PC-9 (cell line): Measurements from ENCODE around the gene LCE7A. TPM values are rescaled to one million over a fixed set of nuclear protein-coding genes. Genes with fewer than 3 reads are reported as not detected.

Source experiments
- BruUV-seq: library from RNA; stranded (reverse); fragments of 400-500 nt; replicated peaks from 2 replicates; lab custom pipeline; 2021; lab: Mats Ljungman, UMichigan
- CTCF ChIA-PET: fragments of 300-600 bp; sonication (Branson Sonifier 250); formaldehyde crosslinking; loops from one replicate; lab custom pipeline; 2022; ENCODE audit warnings: antibody characterized with exemption; lab: Charles Lee
- POLR2A ChIA-PET: fragments of 300-600 bp; sonication (Branson Sonifier 250); formaldehyde crosslinking; loops from one replicate; lab custom pipeline; 2022; ENCODE audit warnings: antibody characterized with exemption; ENCODE audit not compliant: unreplicated experiment; lab: Charles Lee
- DNase-seq, 2 experiments: peaks; one replicate each; pipeline versions ENCODE4 v3.0.0 to v3.0.0-alpha.2; 2015 to 2022; ENCODE audit warnings: mixed read lengths in 1 of 2
- H2AFZ ChIP-seq: fragments of 200-600 bp; sonication (generic); 2 replicates; pipeline ENCODE4 v1.8.1; 2017; ENCODE audit warnings: antibody characterized with exemption
- H3F3A ChIP-seq: fragments of 200-600 bp; sonication (generic); 2 replicates; pipeline ENCODE4 v1.8.1; 2017; ENCODE audit warnings: antibody characterized with exemption, mild to moderate bottlenecking, low read depth; ENCODE audit not compliant: insufficient read depth
- H3K27ac ChIP-seq: fragments of 200-600 bp; sonication (generic); 2 replicates; pipeline ENCODE4 v1.6.1; 2016; ENCODE audit warnings: mixed run types
- H3K27me3 ChIP-seq: fragments of 200-600 bp; sonication (generic); 2 replicates; pipeline ENCODE4 v1.6.1; 2016; ENCODE audit warnings: low read depth, mixed run types; ENCODE audit not compliant: insufficient read depth
- H3K36me3 ChIP-seq: fragments of 200-600 bp; sonication (generic); 2 replicates; pipeline ENCODE4 v1.6.1; 2016; ENCODE audit warnings: low read depth, mixed run types
- H3K4me1 ChIP-seq: fragments of 200-600 bp; sonication (generic); replicated peaks from 2 replicates; pipeline ENCODE4 v1.6.1; 2016; ENCODE audit warnings: mixed run types; ENCODE audit not compliant: insufficient read depth
- H3K4me2 ChIP-seq: fragments of 200-600 bp; sonication (generic); 2 replicates; pipeline ENCODE4 v1.6.1; 2017; ENCODE audit warnings: mixed run types
- H3K4me3 ChIP-seq: fragments of 200-600 bp; sonication (generic); 2 replicates; pipeline ENCODE4 v1.6.1; 2016; ENCODE audit warnings: mixed run types
- H3K79me2 ChIP-seq: fragments of 200-600 bp; sonication (generic); 2 replicates; pipeline ENCODE4 v1.6.1; 2017; ENCODE audit warnings: low read depth, mixed run types
- H3K9me2 ChIP-seq: fragments of 200-600 bp; sonication (generic); 2 replicates; pipeline ENCODE4 v1.8.1; 2017; ENCODE audit warnings: mild to moderate bottlenecking; ENCODE audit not compliant: insufficient read depth
- H3K9me3 ChIP-seq: fragments of 200-600 bp; sonication (generic); 2 replicates; pipeline ENCODE4 v1.8.1; 2016; ENCODE audit warnings: low read depth; ENCODE audit not compliant: insufficient read depth
- H4K20me1 ChIP-seq: fragments of 200-600 bp; sonication (generic); 2 replicates; pipeline ENCODE4 v1.8.1; 2017; ENCODE audit not compliant: insufficient read depth
- CTCF ChIP-seq: fragments of 200-600 bp; sonication (generic); conservative IDR thresholded peaks from 2 replicates; pipeline ENCODE4 v1.6.1; 2017; ENCODE audit warnings: mixed run types, antibody characterized with exemption, mild to moderate bottlenecking, moderate library complexity
- EZH2 ChIP-seq: fragments of 200-600 bp; sonication (generic); IDR thresholded peaks from 2 replicates; pipeline ENCODE4 v1.8.0; 2017; ENCODE audit warnings: antibody characterized with exemption, low read depth
- intact Hi-C: fragments of 100-400 bp; cut with micrococcal nuclease; formaldehyde crosslinking; loops from one replicate; pipeline ENCODE4 v1.10.0; 2022; ENCODE audit not compliant: unreplicated experiment
- total RNA-seq: library from RNA; stranded (reverse); gene quantifications from 2 replicates; pipeline ENCODE4 v1.2.3, GENCODE V29; 2021

LCE7A gene
- total RNA-seq, 1 experiment from 2014 or later = not detected

- DNase-seq = peak in 1 of 2 experiments; percentile 47
- no peaks in the 10 kb centered on the region for H4K20me1 ChIP-seq
- no peaks in the 10 kb centered on the region for H3K9me3 ChIP-seq
- intact Hi-C loops = no loop called here
- no peak overlapping the region for H3K27ac ChIP-seq
- no TSS peak for BruUV-seq
- no peaks in the 10 kb centered on the region for H3K27me3 ChIP-seq
- TF ChIP-seq EZH2 (no peak), CTCF (no peak)
- no peak overlapping the region for H3K4me2 ChIP-seq
- peaks cover 9% of the 10 kb centered on the region; the same call in 1 of the 2 replicates for H3K4me1 ChIP-seq
- POLR2A ChIA-PET = no interaction called here
- no peaks in the 10 kb centered on the region for H3K79me2 ChIP-seq
- H3F3A ChIP-seq = no peaks in the 10 kb centered on the region
- H3K4me3 ChIP-seq = no peak overlapping the region
- H3K9me2 ChIP-seq = no peaks in the 10 kb centered on the region
- H2AFZ ChIP-seq = no peak overlapping the region
- no peaks in the 10 kb centered on the region for H3K36me3 ChIP-seq
- CTCF ChIA-PET = interaction anchor here (0.7 kb wide), 1 partner anchor 309 kb away, joined by 3 read pairs; no protein-coding TSS in a partner anchor
Measured at GRCh38 chr1:152884085-152884484, 24.3 kb downstream of the LCE7A start.

- Histone ChIP-seq H3K79me2 (no peaks in the 10 kb centered on the region), H2AFZ (no peak overlapping the region), H4K20me1 (no peaks in the 10 kb centered on the region), H3K4me2 (no peak overlapping the region), H3K9me2 (no peaks in the 10 kb centered on the region), H3K27me3 (no peaks in the 10 kb centered on the region), H3K4me1 (peaks cover 9% of the 10 kb centered on the region; the same call in 1 of the 2 replicates), H3K27ac (no peak overlapping the region), H3K4me3 (no peak overlapping the region), H3K36me3 (no peaks in the 10 kb centered on the region), H3F3A (no peaks in the 10 kb centered on the region), H3K9me3 (no peaks in the 10 kb centered on the region)
- TF ChIP-seq CTCF = no peak
- no peak for TF ChIP-seq EZH2
- no peak for DNase-seq
- no TSS peak for BruUV-seq
- CTCF ChIA-PET = no interaction called here
- POLR2A ChIA-PET = no interaction called here
- intact Hi-C loops = no loop called here
Measured at GRCh38 chr1:152884506-152884905, 24.7 kb downstream of the LCE7A start.

GRCh38 chr1:152884966-152885624 is 25.3 kb downstream of the LCE7A start:
- no peak overlapping the region for H3K4me3 ChIP-seq
- no TSS peak for BruUV-seq
- no peak overlapping the region for H3K27ac ChIP-seq
- H3F3A ChIP-seq = no peaks in the 10 kb centered on the region
- no peaks in the 10 kb centered on the region for H3K27me3 ChIP-seq
- no peaks in the 10 kb centered on the region for H3K9me3 ChIP-seq
- POLR2A ChIA-PET = interaction anchor here (0.6 kb wide), 1 partner anchor 119 kb away, joined by 5 read pairs; no protein-coding TSS in a partner anchor
- H3K4me2 ChIP-seq = no peak overlapping the region
- intact Hi-C loops = no loop called here
- H3K79me2 ChIP-seq = no peaks in the 10 kb centered on the region
- CTCF ChIA-PET = no interaction called here
- no peaks in the 10 kb centered on the region for H3K9me2 ChIP-seq
- peaks cover 9% of the 10 kb centered on the region; the same call in 1 of the 2 replicates for H3K4me1 ChIP-seq
- no peak for TF ChIP-seq CTCF
- TF ChIP-seq EZH2 = no peak
- no peak overlapping the region for H2AFZ ChIP-seq
- H4K20me1 ChIP-seq = no peaks in the 10 kb centered on the region
- DNase-seq = no peak
- H3K36me3 ChIP-seq = no peaks in the 10 kb centered on the region
